OCI-LY3 (cell line): ENCODE measurements around the gene CNDP1.
A peak's percentile ranks its signal among the peaks of the same experiment; 100 is the strongest.

Source experiments
- H2AFZ ChIP-seq: fragments of 200-600, 300-600 bp; shearing (Covaris generic); 2 replicates; pipeline ENCODE4 v1.6.0; 2014; ENCODE audit warnings: antibody characterized with exemption, low read depth, low read length
- H3K27ac ChIP-seq: fragments of 200-600, 300-600 bp; sonication (generic); 2 replicates; pipeline ENCODE4 v1.5.1; 2014; ENCODE audit warnings: mild to moderate bottlenecking, low read length, moderate library complexity, mixed read lengths
- H3K27me3 ChIP-seq: fragments of 200-600, 300-600 bp; sonication (generic); 2 replicates; pipeline ENCODE4 v1.6.1; 2014; ENCODE audit warnings: low read depth, low read length, mixed read lengths
- H3K36me3 ChIP-seq: fragments of 200-600, 300-600 bp; sonication (generic); replicated peaks from 2 replicates; pipeline ENCODE3; 2014; ENCODE audit warnings: low read depth, low read length, mixed read lengths
- H3K4me1 ChIP-seq: fragments of 300-600, 200-600 bp; sonication (generic); 2 replicates; pipeline ENCODE4 v1.6.1; 2014; ENCODE audit warnings: low read length, mixed read lengths
- H3K4me2 ChIP-seq: fragments of 200-600, 300-600 bp; sonication (generic); 2 replicates; pipeline ENCODE4 v1.6.1; 2014; ENCODE audit warnings: low read length, mixed read lengths
- H3K4me3 ChIP-seq: fragments of 300-600, 200-600 bp; sonication (generic); 2 replicates; pipeline ENCODE4 v1.5.1; 2014; ENCODE audit warnings: antibody characterized with exemption, mild to moderate bottlenecking, low read length, moderate library complexity
- H3K79me2 ChIP-seq: fragments of 300-600, 200-600 bp; shearing (Covaris generic); 2 replicates; pipeline ENCODE4 v1.6.1; 2014; ENCODE audit warnings: mild to moderate bottlenecking, low read length, mixed read lengths
- H3K9ac ChIP-seq: fragments of 300-600, 200-600 bp; shearing (Covaris generic); 2 replicates; pipeline ENCODE4 v1.6.0; 2014; ENCODE audit warnings: mild to moderate bottlenecking, low read length, moderate library complexity
- H3K9me3 ChIP-seq: fragments of 200-600, 300-600 bp; shearing (Covaris generic); 2 replicates; pipeline ENCODE4 v1.6.1; 2014; ENCODE audit warnings: low read length, mixed read lengths; ENCODE audit not compliant: insufficient read depth
- H4K20me1 ChIP-seq: fragments of 200-600, 300-600 bp; sonication (generic); 2 replicates; pipeline ENCODE4 v1.6.1; 2016; ENCODE audit warnings: low read length, mixed read lengths; ENCODE audit not compliant: insufficient read depth
- EZH2phosphoT487 ChIP-seq: fragments of 200-600 bp; shearing (Covaris generic); IDR thresholded peaks from 2 replicates; pipeline ENCODE4 v1.6.1; 2018; ENCODE audit warnings: antibody characterized with exemption, mixed run types, low read depth
- TF ChIP-seq, protein P1 (sequence below): fragments of 200-600, 300-600 bp; sonication (generic); IDR thresholded peaks from 2 replicates; pipeline ENCODE4 v1.5.1; 2014; ENCODE audit warnings: antibody characterized with exemption, low read length, low read depth

The CNDP1 gene

GRCh38 chr18:74539289-74539688 is 5.0 kb downstream of the CNDP1 start:
- Histone ChIP-seq H4K20me1 (no peaks in the 10 kb centered on the region), H3K27ac (no peak overlapping the region), H3K4me1 (0 out of 2 replicates have a peak, but pooled peaks cover 7% of the 10 kb centered on the region), H3K9ac (no peak overlapping the region), H3K27me3 (peaks cover 16% of the 10 kb centered on the region; the same call in 1 of the 2 replicates), H3K79me2 (no peaks in the 10 kb centered on the region), H3K4me3 (no peak overlapping the region), H3K36me3 (no peaks in the 10 kb centered on the region), H3K9me3 (no peaks in the 10 kb centered on the region), H2AFZ (no peak overlapping the region), H3K4me2 (no peak overlapping the region)
- TF ChIP-seq, protein P1, sequence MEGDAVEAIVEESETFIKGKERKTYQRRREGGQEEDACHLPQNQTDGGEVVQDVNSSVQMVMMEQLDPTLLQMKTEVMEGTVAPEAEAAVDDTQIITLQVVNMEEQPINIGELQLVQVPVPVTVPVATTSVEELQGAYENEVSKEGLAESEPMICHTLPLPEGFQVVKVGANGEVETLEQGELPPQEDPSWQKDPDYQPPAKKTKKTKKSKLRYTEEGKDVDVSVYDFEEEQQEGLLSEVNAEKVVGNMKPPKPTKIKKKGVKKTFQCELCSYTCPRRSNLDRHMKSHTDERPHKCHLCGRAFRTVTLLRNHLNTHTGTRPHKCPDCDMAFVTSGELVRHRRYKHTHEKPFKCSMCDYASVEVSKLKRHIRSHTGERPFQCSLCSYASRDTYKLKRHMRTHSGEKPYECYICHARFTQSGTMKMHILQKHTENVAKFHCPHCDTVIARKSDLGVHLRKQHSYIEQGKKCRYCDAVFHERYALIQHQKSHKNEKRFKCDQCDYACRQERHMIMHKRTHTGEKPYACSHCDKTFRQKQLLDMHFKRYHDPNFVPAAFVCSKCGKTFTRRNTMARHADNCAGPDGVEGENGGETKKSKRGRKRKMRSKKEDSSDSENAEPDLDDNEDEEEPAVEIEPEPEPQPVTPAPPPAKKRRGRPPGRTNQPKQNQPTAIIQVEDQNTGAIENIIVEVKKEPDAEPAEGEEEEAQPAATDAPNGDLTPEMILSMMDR: no peak
- no peak for TF ChIP-seq EZH2phosphoT487

- H3K79me2 ChIP-seq: no peaks in the 10 kb centered on the region
- no peak overlapping the region for H3K27ac ChIP-seq
- H3K4me1 ChIP-seq: 0 out of 2 replicates have a peak, but pooled peaks cover 7% of the 10 kb centered on the region
- H4K20me1 ChIP-seq: no peaks in the 10 kb centered on the region
- peak overlapping the region; percentile 37; the same call in 1 of the 2 replicates for H2AFZ ChIP-seq
- TF ChIP-seq EZH2phosphoT487: no peak
- TF ChIP-seq, protein P1: no peak
- 0 out of 2 replicates have a peak, but pooled peaks cover 9% of the 10 kb centered on the region for H3K27me3 ChIP-seq
- H3K36me3 ChIP-seq: no peaks in the 10 kb centered on the region
- H3K9me3 ChIP-seq: no peaks in the 10 kb centered on the region
- H3K4me2 ChIP-seq: peak overlapping the region; percentile 33
- H3K9ac ChIP-seq: no peak overlapping the region
- peak overlapping the region; percentile 15; the same call in 1 of the 2 replicates for H3K4me3 ChIP-seq
Observed at GRCh38 chr18:74540652-74541421, 6.5 kb downstream of the CNDP1 start.

DNA sequence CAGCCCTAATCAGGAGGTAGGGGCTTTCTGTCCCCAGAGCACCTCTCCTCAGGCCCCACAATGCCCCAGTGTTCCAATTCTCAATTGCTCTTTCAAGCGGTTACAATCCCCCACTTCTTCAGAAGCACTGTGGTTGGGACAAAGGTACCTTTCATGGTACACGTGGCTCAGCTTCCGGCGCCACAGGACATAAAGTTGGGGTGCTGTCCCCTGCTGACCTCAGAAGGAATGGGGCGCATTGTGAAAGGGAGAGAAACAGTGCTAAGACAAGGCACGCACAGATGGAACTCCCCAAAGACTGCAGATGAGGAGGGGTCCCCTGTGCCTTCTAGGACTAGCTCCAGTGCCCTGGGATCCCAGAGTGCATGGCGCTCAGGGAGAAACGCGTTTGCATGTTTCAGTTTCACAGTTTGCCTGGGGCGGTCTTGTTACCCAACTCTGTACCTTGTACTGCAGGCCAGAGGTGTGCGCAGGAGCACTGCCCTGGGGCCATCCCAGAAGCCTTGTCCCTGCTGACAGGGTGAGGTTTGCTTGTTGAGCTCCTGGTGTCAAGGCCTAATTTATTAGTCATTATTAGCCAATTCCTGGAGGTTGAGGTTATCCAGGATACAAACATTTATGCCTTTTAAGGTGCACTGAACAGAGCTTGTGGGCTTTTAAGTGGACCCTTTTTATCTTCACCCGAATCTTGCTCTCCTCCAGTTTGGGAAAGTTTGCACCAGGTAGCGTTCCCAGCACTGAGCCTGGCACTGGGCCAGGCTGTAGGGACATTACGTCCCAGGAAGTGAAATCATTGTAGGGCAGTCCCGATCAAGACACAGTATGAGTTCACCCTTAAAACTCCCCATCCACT is 7.6 kb downstream of the CNDP1 start:
- Histone ChIP-seq H3K27me3 (0 out of 2 replicates have a peak, but pooled peaks cover 9% of the 10 kb centered on the region), H3K27ac (no peak overlapping the region), H3K4me3 (no peak overlapping the region), H4K20me1 (no peaks in the 10 kb centered on the region), H2AFZ (no peak overlapping the region), H3K36me3 (no peaks in the 10 kb centered on the region), H3K79me2 (no peaks in the 10 kb centered on the region), H3K9me3 (no peaks in the 10 kb centered on the region), H3K4me2 (no peak overlapping the region), H3K9ac (no peak overlapping the region), H3K4me1 (0 out of 2 replicates have a peak, but pooled peaks cover 7% of the 10 kb centered on the region)
- TF ChIP-seq, protein P1: no peak
- no peak for TF ChIP-seq EZH2phosphoT487

GRCh38 chr18:74544898-74545297 is 10.6 kb downstream of the CNDP1 start:
- no peak overlapping the region for H3K4me2 ChIP-seq
- H3K9ac ChIP-seq: no peak overlapping the region
- TF ChIP-seq EZH2phosphoT487: no peak
- TF ChIP-seq, protein P1: no peak
- H3K27me3 ChIP-seq: 0 out of 2 replicates have a peak, but pooled peaks cover 9% of the 10 kb centered on the region
- no peak overlapping the region for H3K27ac ChIP-seq
- H3K4me1 ChIP-seq: 0 out of 2 replicates have a peak, but pooled peaks cover 7% of the 10 kb centered on the region
- H3K79me2 ChIP-seq: no peaks in the 10 kb centered on the region
- H3K36me3 ChIP-seq: no peaks in the 10 kb centered on the region
- H2AFZ ChIP-seq: no peak overlapping the region
- H3K4me3 ChIP-seq: no peak overlapping the region
- H3K9me3 ChIP-seq: peaks cover 10% of the 10 kb centered on the region; the same call in 1 of the 2 replicates
- H4K20me1 ChIP-seq: no peaks in the 10 kb centered on the region
